ENCODE data around the gene DNAI2. TPM values are rescaled to one million over a fixed set of nuclear protein-coding genes. Genes with fewer than 3 reads are reported as not detected.
A peak's percentile ranks its signal among the peaks of the same experiment; 100 is the strongest.
"Not testable (repeated sequence)": the region's sequence is repeated elsewhere in the genome, so short reads cannot be mapped to it uniquely, and the experiment has no call there.

DNAI2 gene
- polyA plus RNA-seq, 3 donors from 2014 or later = 0.74 TPM; not detected in 2

- peaks cover 21 to 38% of the 10 kb centered on the region in 2 donors for H3K4me1 Mint-ChIP-seq
- peaks cover 0 to 2% (median 0%) of the 10 kb centered on the region in 3 donors for H3K36me3 Mint-ChIP-seq
- peak overlapping the region; percentile 64 to 90 (median 82) for H3K4me3 Mint-ChIP-seq
- peak in 1 of 3 donors; percentile 12 for DNase-seq
- H3K27me3 Mint-ChIP-seq (ENCODE audit: low read depth in 3 of 3) = peaks cover 0 to 11% (median 7%) of the 10 kb centered on the region in 3 donors
- H3K27ac Mint-ChIP-seq = peak overlapping the region; percentile 12 to 91 (median 78)
- no peaks in the 10 kb centered on the region for H3K9me3 Mint-ChIP-seq
These were observed 791 bp downstream of the DNAI2 start for GRCh38 chr17:74274709-74275340.

- no peak for DNase-seq
- Mint-ChIP-seq H3K36me3 (peaks cover 0 to 6% (median 0%) of the 10 kb centered on the region in 3 donors), H3K4me3 (peak overlapping the region in 2 of 5 donors; percentile 47 to 63), H3K27ac (peak overlapping the region in 4 of 6 donors; percentile 69 to 85 (median 78)), H3K4me1 (peaks cover 34 to 50% of the 10 kb centered on the region in 2 donors), H3K27me3 (ENCODE audit: low read depth in 3 of 3) (peaks cover 0 to 11% (median 6%) of the 10 kb centered on the region in 3 donors), H3K9me3 (no peaks in the 10 kb centered on the region)
These were observed 2.0 kb downstream of the DNAI2 start for GRCh38 chr17:74276051-74276476.

- Mint-ChIP-seq H3K4me3 (peak overlapping the region in 1 of 5 donors; percentile 47), H3K36me3 (peaks cover 0 to 6% (median 0%) of the 10 kb centered on the region in 3 donors), H3K27me3 (ENCODE audit: low read depth in 3 of 3) (peaks cover 0 to 11% (median 6%) of the 10 kb centered on the region in 3 donors), H3K27ac (peak overlapping the region in 4 of 6 donors; percentile 62 to 85 (median 78)), H3K9me3 (no peaks in the 10 kb centered on the region), H3K4me1 (peaks cover 34 to 53% of the 10 kb centered on the region in 2 donors)
- no peak for DNase-seq
These were observed 2.5 kb downstream of the DNAI2 start for GRCh38 chr17:74276541-74277009.

GRCh38 chr17:74277935-74278334, 3.9 kb downstream of the DNAI2 start:
- DNase-seq = no peak
- peaks cover 42 to 62% of the 10 kb centered on the region in 2 donors for H3K4me1 Mint-ChIP-seq
- no peak overlapping the region for H3K4me3 Mint-ChIP-seq
- H3K36me3 Mint-ChIP-seq = peaks cover 0 to 6% (median 0%) of the 10 kb centered on the region in 3 donors
- H3K9me3 Mint-ChIP-seq = no peaks in the 10 kb centered on the region
- H3K27me3 Mint-ChIP-seq (ENCODE audit: low read depth in 3 of 3) = peaks cover 5 to 12% (median 6%) of the 10 kb centered on the region in 3 donors
- peak overlapping the region in 4 of 6 donors; percentile 12 to 68 (median 35) for H3K27ac Mint-ChIP-seq

GRCh38 chr17:74279617-74280016, 5.6 kb downstream of the DNAI2 start:
- H3K36me3 Mint-ChIP-seq, DNase-seq, H3K9me3 Mint-ChIP-seq: not testable (repeated sequence)
- H3K27me3 Mint-ChIP-seq (ENCODE audit: low read depth in 3 of 3) = peaks cover 0 to 10% (median 9%) of the 10 kb centered on the region in 3 donors
- H3K4me3 Mint-ChIP-seq = peak overlapping the region; percentile 2 to 71 (median 45)
- H3K4me1 Mint-ChIP-seq = peaks cover 38 to 58% of the 10 kb centered on the region in 2 donors
- peak overlapping the region; percentile 85 to 100 (median 96) for H3K27ac Mint-ChIP-seq

- Mint-ChIP-seq H3K4me3 (peak overlapping the region; percentile 2 to 71 (median 45)), H3K36me3 (peaks cover 0 to 6% (median 0%) of the 10 kb centered on the region in 3 donors), H3K9me3 (no peaks in the 10 kb centered on the region), H3K4me1 (peaks cover 38 to 58% of the 10 kb centered on the region in 2 donors), H3K27ac (peak overlapping the region; percentile 85 to 100 (median 96)), H3K27me3 (ENCODE audit: low read depth in 3 of 3) (peaks cover 0 to 10% (median 9%) of the 10 kb centered on the region in 3 donors)
- peak; percentile 65 to 79 (median 76) for DNase-seq
These were observed 6.1 kb downstream of the DNAI2 start for GRCh38 chr17:74280093-74280513.

GRCh38 chr17:74281799-74282198, 7.8 kb downstream of the DNAI2 start:
- Mint-ChIP-seq H3K27me3 (ENCODE audit: low read depth in 3 of 3) (peaks cover 0 to 9% (median 4%) of the 10 kb centered on the region in 3 donors), H3K4me1 (peaks cover 38 to 50% of the 10 kb centered on the region in 2 donors), H3K27ac (peak overlapping the region; percentile 92 to 100 (median 100)), H3K4me3 (peak overlapping the region in 1 of 5 donors; percentile 82), H3K9me3 (no peaks in the 10 kb centered on the region), H3K36me3 (peaks cover 0 to 6% (median 0%) of the 10 kb centered on the region in 3 donors)
- no peak for DNase-seq

- H3K27me3 Mint-ChIP-seq (ENCODE audit: low read depth in 3 of 3); H3K9me3 Mint-ChIP-seq; H3K36me3 Mint-ChIP-seq; DNase-seq: not testable (repeated sequence)
- peaks cover 38 to 49% of the 10 kb centered on the region in 2 donors for H3K4me1 Mint-ChIP-seq
- peak overlapping the region; percentile 92 to 100 (median 100) for H3K27ac Mint-ChIP-seq
- peak overlapping the region; percentile 63 to 85 (median 82) for H3K4me3 Mint-ChIP-seq
These were observed 8.2 kb downstream of the DNAI2 start for GRCh38 chr17:74282274-74282586.

- peaks cover 38 to 49% of the 10 kb centered on the region in 2 donors for H3K4me1 Mint-ChIP-seq
- no peaks in the 10 kb centered on the region for H3K9me3 Mint-ChIP-seq
- peak overlapping the region; percentile 63 to 85 (median 82) for H3K4me3 Mint-ChIP-seq
- H3K36me3 Mint-ChIP-seq = peaks cover 0 to 6% (median 0%) of the 10 kb centered on the region in 3 donors
- H3K27me3 Mint-ChIP-seq (ENCODE audit: low read depth in 3 of 3) = peaks cover 0 to 9% (median 4%) of the 10 kb centered on the region in 3 donors
- H3K27ac Mint-ChIP-seq = peak overlapping the region; percentile 92 to 100 (median 100)
- peak; percentile 57 to 72 (median 67) for DNase-seq
These were observed 8.7 kb downstream of the DNAI2 start for GRCh38 chr17:74282587-74283370.

- H3K27ac Mint-ChIP-seq = peak overlapping the region; percentile 92 to 100 (median 100)
- H3K9me3 Mint-ChIP-seq = no peaks in the 10 kb centered on the region
- H3K4me1 Mint-ChIP-seq = peaks cover 40 to 49% of the 10 kb centered on the region in 2 donors
- peaks cover 0 to 6% (median 0%) of the 10 kb centered on the region in 3 donors for H3K36me3 Mint-ChIP-seq
- H3K27me3 Mint-ChIP-seq (ENCODE audit: low read depth in 3 of 3) = peaks cover 0 to 9% (median 4%) of the 10 kb centered on the region in 3 donors
- peak overlapping the region; percentile 63 to 85 (median 82) for H3K4me3 Mint-ChIP-seq
- no peak for DNase-seq
These were observed 9.3 kb downstream of the DNAI2 start for GRCh38 chr17:74283371-74283673.

GRCh38 chr17:74287031-74287602, 13.1 kb downstream of the DNAI2 start:
- Mint-ChIP-seq H3K4me1 (peaks cover 25 to 27% of the 10 kb centered on the region in 2 donors), H3K4me3 (no peak overlapping the region), H3K27ac (peak overlapping the region in 3 of 6 donors; percentile 20 to 58 (median 53)), H3K9me3 (no peaks in the 10 kb centered on the region), H3K27me3 (ENCODE audit: low read depth in 3 of 3) (peaks cover 0 to 9% (median 6%) of the 10 kb centered on the region in 3 donors), H3K36me3 (no peaks in the 10 kb centered on the region)
- DNase-seq = no peak

- DNase-seq = no peak
- Mint-ChIP-seq H3K9me3 (no peaks in the 10 kb centered on the region), H3K4me3 (peak overlapping the region in 1 of 5 donors; percentile 67), H3K36me3 (no peaks in the 10 kb centered on the region), H3K27ac (peak overlapping the region in 3 of 6 donors; percentile 1 to 95 (median 75)), H3K27me3 (ENCODE audit: low read depth in 3 of 3) (peaks cover 0 to 3% (median 0%) of the 10 kb centered on the region in 3 donors), H3K4me1 (peaks cover 11 to 14% of the 10 kb centered on the region in 2 donors)
These were observed 14.8 kb downstream of the DNAI2 start for GRCh38 chr17:74288785-74289184.

GRCh38 chr17:74289688-74290087, 15.7 kb downstream of the DNAI2 start:
- no peaks in the 10 kb centered on the region for H3K36me3 Mint-ChIP-seq
- H3K27ac Mint-ChIP-seq = peak overlapping the region in 1 of 6 donors; percentile 95
- no peak for DNase-seq
- H3K4me3 Mint-ChIP-seq = no peak overlapping the region
- no peaks in the 10 kb centered on the region for H3K9me3 Mint-ChIP-seq
- peaks cover 7 to 12% of the 10 kb centered on the region in 2 donors for H3K4me1 Mint-ChIP-seq
- peaks cover 0 to 3% (median 0%) of the 10 kb centered on the region in 3 donors for H3K27me3 Mint-ChIP-seq (ENCODE audit: low read depth in 3 of 3)

All from immature natural killer cell (primary cell).